ENCODE results near the gene F10.

- TF ChIP-seq BHLHE40 (IDR thresholded peaks at IDR 0.05; ENCODE audit: borderline replicate concordance) (no peak), L3MBTL2 (conservative IDR thresholded peaks at IDR 0.05) (no peak), ARNT (IDR thresholded peaks at IDR 0.05) (no peak)
These were observed 44.1 kb downstream of the F10 start for GRCh38 chr13:113166681-113167080.

Data from HEK293T (cell line).